Ishikawa (cell line): ENCODE results near the gene MYCBP2.

Experiments
- CEBPB ChIP-seq: IDR thresholded peaks from 2 replicates; pipeline ENCODE4 v1.6.1; 2012
- EGR1 ChIP-seq: IDR thresholded peaks from 2 replicates; pipeline ENCODE4 v1.6.1; 2012
- EP300 ChIP-seq: IDR thresholded peaks from 2 replicates; pipeline ENCODE4 v1.6.1; 2012; ENCODE audit warnings: borderline replicate concordance
- MAX ChIP-seq: IDR thresholded peaks from 2 replicates; pipeline ENCODE4 v1.6.1; 2012
- RAD21 ChIP-seq: IDR thresholded peaks from 2 replicates; pipeline ENCODE4 v1.6.1; 2012; ENCODE audit warnings: low read depth
- REST ChIP-seq: IDR thresholded peaks from 2 replicates; pipeline ENCODE4 v1.6.1; 2012; ENCODE audit warnings: low read depth, mild to moderate bottlenecking
- TEAD4 ChIP-seq: IDR thresholded peaks from 2 replicates; pipeline ENCODE4 v1.6.1; 2012
- YY1 ChIP-seq: IDR thresholded peaks from 2 replicates; pipeline ENCODE4 v1.6.1; 2012; ENCODE audit warnings: low read depth

- no peak for TF ChIP-seq RAD21
- TF ChIP-seq CEBPB = no peak
- no peak for TF ChIP-seq EGR1
- TF ChIP-seq TEAD4 = no peak
- no peak for TF ChIP-seq EP300
- no peak for TF ChIP-seq YY1
- no peak for TF ChIP-seq MAX
- TF ChIP-seq REST = no peak
These were observed 154.2 kb downstream of the MYCBP2 start for GRCh38 chr13:77172650-77173049.
